ENCODE measurements around the gene SERPINH1.

Gene SERPINH1

GRCh38 chr11:75585293-75585670 is 23.2 kb downstream of the SERPINH1 start:
- TF ChIP-seq, protein P1, sequence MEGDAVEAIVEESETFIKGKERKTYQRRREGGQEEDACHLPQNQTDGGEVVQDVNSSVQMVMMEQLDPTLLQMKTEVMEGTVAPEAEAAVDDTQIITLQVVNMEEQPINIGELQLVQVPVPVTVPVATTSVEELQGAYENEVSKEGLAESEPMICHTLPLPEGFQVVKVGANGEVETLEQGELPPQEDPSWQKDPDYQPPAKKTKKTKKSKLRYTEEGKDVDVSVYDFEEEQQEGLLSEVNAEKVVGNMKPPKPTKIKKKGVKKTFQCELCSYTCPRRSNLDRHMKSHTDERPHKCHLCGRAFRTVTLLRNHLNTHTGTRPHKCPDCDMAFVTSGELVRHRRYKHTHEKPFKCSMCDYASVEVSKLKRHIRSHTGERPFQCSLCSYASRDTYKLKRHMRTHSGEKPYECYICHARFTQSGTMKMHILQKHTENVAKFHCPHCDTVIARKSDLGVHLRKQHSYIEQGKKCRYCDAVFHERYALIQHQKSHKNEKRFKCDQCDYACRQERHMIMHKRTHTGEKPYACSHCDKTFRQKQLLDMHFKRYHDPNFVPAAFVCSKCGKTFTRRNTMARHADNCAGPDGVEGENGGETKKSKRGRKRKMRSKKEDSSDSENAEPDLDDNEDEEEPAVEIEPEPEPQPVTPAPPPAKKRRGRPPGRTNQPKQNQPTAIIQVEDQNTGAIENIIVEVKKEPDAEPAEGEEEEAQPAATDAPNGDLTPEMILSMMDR (IDR thresholded peaks at IDR 0.05) = no peak

DNA sequence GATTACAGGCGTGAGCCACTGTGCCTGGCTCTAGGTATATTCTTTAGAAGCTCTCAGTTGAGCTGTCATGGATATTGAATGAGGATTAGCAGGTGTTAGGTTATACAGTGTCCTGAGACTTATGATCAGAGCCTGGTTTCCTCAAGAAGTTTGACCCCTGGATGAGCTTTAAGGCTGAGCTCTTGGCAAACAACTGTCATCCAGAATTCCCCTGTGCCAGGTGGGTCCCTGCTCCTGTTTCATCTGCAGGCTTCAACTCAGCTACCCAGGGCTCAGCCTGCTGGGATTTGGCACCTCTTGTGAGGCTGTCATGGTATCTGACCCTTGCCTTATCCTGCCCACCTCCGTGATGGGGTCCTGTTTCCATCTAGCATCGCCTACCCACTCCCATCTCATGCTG is 24.3 kb downstream of the SERPINH1 start:
- TF ChIP-seq, protein P1 (IDR thresholded peaks at IDR 0.05) = no peak

DNA sequence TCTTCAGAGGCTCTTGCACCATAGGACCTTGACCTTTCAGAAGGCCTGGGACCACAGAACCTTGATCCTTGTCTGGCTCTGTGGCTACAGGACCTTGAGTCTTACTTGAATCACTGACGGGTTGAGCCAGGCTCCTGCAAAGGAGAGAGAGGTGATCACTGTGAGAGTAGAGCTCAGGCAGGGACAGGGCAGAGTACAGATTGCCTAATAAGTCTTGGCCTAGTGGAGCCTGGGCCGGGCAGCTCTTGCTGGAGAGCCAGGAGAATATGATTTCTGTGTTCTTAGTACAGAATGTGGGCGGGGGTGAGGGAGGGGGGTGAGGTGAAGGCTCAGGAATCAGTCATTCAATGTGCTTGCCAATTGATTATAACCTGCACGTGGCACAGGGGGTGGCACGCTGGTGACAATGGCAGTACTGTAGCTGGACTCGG is 26.0 kb downstream of the SERPINH1 start:
- TF ChIP-seq, protein P1 (IDR thresholded peaks at IDR 0.05) = no peak

DNA sequence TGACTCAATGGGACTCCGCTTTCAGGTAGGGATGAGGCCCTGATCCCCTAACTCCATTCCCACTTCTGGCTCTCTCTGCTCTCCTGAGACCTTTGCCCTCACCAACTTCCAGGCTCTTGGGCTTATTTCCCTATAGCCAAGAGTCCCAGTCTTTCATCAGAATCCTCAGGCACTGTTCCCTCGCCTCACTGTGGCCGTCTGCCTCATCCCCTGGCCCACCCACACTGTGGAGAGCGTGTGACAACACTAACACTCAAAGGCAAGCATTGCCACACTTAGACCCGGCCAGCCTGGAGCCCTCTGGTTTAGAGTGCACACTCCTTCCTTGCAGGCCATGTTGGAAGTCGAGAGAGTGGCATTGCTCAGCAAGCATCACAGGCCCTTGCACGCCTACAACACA is 27.0 kb downstream of the SERPINH1 start:
- TF ChIP-seq, protein P1 (IDR thresholded peaks at IDR 0.05) = no peak

- TF ChIP-seq, protein P1 (IDR thresholded peaks at IDR 0.05) = no peak
Measured at GRCh38 chr11:75589933-75590332, 27.9 kb downstream of the SERPINH1 start.

- TF ChIP-seq, protein P1 (IDR thresholded peaks at IDR 0.05) = no peak
Measured at GRCh38 chr11:75591371-75591770, 29.3 kb downstream of the SERPINH1 start.

DNA sequence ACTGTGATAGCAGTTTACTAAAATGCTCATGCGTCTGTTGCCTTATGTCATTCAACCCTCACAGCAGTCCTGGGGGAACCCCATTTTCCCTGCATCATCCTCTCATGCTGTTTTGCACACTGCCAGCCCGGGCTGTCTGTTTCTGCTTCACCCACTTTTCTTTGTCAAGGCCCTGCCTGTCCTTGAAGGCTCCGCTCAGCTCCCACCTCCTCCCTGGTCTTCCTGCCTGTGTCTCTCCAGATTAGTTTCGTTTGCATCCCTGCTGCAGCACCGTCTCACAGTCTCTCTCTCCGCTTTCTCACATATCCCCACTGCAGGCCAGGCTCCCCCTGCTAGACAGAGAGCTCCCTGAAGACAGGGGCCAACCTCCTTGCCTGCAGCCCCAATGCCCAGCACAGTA is 29.9 kb downstream of the SERPINH1 start:
- TF ChIP-seq, protein P1 (IDR thresholded peaks at IDR 0.05) = no peak

GRCh38 chr11:75592715-75593114 is 30.7 kb downstream of the SERPINH1 start:
- TF ChIP-seq, protein P1 (IDR thresholded peaks at IDR 0.05) = no peak

All from LNCAP (cell line).